HG02759 (cell line): ENCODE measurements around the gene ZNF200.
"Not testable (repeated sequence)": the region's sequence is repeated elsewhere in the genome, so short reads cannot be mapped to it uniquely, and the experiment has no call there.

Experiments
- ATAC-seq: cut with Tn5 transposase; IDR thresholded peaks from one replicate; pipeline ENCODE4 v1.9.1; 2021; ENCODE audit warnings: mild to moderate bottlenecking, moderate library complexity; ENCODE audit not compliant: unreplicated experiment

The ZNF200 gene

DNA sequence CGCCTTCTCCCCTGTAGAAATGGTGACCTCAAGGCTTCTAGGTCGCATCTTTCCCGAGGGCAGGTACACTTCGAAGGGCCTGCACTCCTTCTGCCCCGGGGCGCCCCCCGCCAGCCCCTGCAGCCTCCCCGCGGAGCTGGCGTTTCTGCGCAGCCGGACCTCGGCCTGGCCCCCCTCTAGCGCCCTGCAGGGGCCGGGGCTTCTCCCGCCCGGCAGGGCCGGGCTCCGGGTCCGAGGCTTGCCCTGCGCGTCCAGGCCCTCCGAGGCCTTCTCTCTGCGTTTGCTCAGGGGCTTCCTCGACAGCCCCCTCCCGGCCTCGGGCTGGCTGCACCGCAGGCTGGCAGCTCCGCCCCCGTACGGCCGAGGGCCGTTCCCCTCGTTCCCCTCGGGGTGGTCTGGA, 19.4 kb upstream of the ZNF200 start:
- ATAC-seq = no peak

- no peak for ATAC-seq
Measured at GRCh38 chr16:3252967-3253366, 18.0 kb upstream of the ZNF200 start.

GRCh38 chr16:3249451-3249850, 14.5 kb upstream of the ZNF200 start:
- ATAC-seq = no peak

- ATAC-seq = no peak
Measured at GRCh38 chr16:3249020-3249419, 14.1 kb upstream of the ZNF200 start.

DNA sequence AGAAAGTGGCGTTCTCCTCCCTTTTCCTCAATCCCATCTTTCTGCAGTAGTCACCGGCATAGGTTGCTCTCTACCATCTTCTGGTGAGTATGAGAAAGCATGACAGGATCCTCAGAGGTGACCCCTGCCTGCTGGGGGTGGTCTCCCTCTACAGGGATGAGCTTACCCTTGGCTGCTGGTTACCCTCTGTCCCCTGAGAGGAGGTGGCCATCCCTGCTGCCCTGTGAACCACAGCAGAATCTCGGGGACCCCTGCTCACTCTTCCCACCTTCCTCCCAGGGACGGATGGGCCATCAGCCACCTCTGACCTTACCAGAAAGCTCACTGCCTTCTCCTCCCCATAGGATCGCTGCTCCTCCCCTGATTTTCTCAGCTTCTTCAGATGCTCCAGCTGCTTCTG, 13.6 kb upstream of the ZNF200 start:
- no peak for ATAC-seq

DNA sequence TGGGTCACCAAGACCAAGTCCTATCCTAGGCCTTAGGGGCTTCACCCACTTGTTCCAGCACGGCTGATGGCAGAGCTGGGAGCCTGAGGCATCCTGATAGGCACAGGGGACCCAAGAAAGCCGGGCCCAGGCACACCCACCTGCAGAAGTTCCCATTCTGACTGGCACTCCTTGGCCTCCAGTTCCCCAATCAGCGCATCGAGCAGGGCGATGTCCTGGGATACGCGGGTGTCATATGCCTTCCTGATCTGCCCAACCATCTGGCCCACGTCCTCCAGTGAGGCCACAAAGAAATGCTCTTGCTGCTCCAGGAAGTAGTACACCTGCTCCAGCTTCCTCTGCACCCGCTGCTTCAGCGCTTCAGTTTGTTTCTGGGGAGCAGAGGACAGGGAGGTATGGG, 11.9 kb upstream of the ZNF200 start:
- ATAC-seq = no peak

GRCh38 chr16:3246002-3246401, 11.0 kb upstream of the ZNF200 start:
- ATAC-seq = no peak

- no peak for ATAC-seq
Measured at GRCh38 chr16:3243882-3244281, 8.9 kb upstream of the ZNF200 start.

- ATAC-seq = no peak
Measured at GRCh38 chr16:3242709-3243108, 7.8 kb upstream of the ZNF200 start.

DNA sequence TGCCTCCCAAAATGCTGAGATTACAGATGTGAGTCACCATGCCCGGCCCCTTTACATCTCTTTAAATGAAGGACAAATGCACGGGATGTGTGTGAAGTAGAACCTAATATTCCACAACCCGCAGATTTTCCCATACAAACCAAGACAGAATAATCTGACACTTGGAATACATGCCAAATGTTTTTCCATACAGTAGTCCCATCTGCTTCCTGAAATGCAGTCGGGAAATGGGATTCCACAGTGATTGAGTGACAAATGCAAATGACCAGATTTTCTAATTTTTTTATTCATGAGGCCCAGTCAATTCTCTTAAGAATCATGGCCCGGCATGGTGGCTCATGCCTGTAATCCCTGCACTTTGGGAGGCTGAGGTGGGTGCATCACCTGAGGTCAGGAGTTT, 6.8 kb upstream of the ZNF200 start:
- no peak for ATAC-seq

DNA sequence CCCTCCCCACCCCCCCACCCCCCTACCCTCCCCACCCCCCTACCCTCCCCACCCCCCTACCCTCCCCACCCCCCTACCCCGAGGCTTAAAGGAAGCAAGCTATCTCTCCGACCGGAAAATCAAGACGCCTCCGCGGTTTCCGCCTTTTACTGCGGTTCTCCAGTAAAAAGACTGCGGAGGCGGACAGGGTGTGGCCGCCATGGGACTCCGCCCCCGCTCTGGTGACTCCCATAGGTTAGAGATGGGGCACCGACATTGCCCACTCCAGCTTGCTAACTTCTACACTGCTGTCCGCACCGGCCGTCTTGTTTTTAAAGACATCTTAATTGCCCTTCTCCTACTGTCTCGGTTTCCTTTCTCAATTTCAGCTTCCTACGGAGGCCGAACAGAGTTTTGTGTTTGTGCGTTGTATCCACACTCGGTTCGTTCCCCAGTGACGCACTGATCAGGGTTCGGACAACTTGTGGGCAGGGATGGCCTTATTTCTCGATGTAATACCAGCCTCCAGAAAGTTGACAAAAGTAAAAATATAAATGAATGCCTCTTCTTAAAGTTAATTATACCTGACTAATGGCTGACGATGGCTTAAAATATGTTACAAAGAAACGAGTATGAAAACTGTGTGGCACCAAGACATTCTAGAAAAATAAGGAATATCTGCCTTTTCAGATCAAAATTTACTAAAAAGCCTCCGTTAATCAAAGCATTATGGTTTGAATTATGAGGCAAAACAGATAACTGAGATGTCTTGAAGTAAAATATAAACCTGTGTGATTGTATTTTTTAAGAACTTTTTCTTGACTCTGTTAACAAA, 1.1 kb upstream of the ZNF200 start:
- ATAC-seq = no peak

- no peak for ATAC-seq
Measured at GRCh38 chr16:3234543-3234856, 458 bp downstream of the ZNF200 start.

- ATAC-seq = no peak
Measured at GRCh38 chr16:3223913-3224515, 10.9 kb downstream of the ZNF200 start.

DNA sequence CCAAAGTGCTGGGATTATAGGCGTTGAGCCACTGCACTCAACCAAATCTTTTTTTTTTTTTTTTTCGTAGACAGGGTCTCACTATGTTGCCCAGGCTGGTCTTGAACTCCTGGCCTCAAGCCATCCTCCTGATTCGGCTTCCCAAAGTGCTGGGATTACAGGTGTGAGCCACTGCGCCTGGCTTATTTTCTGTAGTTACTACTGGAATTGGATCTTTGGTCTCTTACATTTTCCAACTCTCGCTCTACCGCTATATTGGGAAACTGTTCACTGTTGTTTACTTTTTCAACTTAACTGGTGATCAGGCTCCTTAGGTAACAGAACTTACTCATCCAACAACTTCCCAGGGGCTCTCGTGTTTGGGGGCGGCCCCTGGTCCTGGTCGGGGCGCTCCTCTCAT, 14.1 kb downstream of the ZNF200 start:
- ATAC-seq = no peak

- no peak for ATAC-seq
Measured at GRCh38 chr16:3216263-3216640, 18.7 kb downstream of the ZNF200 start.

GRCh38 chr16:3215601-3216262, 19.2 kb downstream of the ZNF200 start:
- ATAC-seq = no peak

GRCh38 chr16:3214904-3215600, 19.9 kb downstream of the ZNF200 start:
- no peak for ATAC-seq

- ATAC-seq = no peak
Measured at GRCh38 chr16:3212567-3212966, 22.4 kb downstream of the ZNF200 start.

DNA sequence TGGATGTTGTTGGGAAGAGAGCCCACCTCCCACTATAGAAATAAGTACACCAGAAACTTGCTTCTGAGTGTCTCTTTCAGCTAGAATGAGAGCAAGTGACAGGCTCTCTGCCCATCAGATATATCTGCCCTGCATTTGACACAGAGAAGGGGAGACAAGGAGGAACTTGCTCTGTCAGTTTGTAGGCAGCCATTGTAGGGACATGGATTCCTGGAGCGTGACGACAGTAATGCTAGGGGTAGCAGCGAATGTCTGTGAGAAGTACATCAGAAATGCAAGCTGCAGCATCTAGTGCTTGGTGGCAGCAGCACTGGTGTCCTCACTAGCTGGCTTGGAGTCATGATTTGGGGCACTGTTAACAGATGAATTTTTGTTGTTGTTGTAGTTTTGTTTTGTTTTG, 23.0 kb downstream of the ZNF200 start:
- no peak for ATAC-seq

DNA sequence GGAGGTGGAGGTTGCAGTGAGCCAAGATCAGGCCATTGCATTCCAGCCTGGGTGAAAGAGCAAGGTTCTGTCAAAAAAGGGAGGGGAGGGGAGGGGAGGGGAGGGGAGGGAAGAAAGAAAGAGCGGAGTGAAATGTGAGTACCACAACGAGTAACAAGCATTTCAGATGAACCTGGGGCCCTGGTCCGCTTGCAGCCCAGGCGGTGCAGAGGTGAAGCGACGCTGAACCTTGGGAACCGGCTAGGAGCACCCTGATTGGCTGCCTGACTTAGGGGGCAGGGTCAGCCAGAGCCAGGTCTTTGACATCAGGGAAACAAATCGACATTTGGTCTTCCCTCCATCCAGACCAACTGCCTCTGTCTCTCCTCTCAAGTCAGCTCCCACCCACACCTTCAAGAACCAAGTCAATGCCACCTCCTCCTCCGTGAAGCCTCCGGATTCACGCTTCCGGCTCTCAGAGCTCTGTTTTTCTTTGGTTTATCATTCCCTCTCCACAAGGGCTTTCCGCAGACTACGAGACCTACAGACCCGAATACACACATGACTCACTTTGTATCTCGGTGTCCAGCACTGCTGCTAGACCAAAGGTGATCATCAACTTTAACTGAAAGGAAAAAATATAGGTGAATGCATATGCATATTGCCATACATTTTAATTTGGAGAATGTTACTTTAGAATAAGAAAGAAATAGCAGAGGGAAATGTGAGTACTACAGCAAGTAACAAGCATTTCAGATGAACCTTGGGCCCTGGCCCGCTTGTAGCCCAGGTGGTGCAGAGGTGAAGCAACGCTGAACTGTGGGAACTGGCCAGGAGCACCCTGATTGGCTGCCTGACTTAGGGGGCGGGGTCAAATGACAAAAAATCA, 27.6 kb downstream of the ZNF200 start:
- no peak for ATAC-seq

- not testable (repeated sequence) for ATAC-seq
Measured at GRCh38 chr16:3205939-3206338, 29.0 kb downstream of the ZNF200 start.
